Gastrocnemius medialis (tissue), 4 donors: ENCODE results near the gene MMP15.

Experiments
- CTCF ChIP-seq, 5 experiments: fragments of 450-650 bp in 3 of 5; fragments of 200-600 bp in 2 of 5; sonication (generic) in 2 of 5; IDR thresholded peaks in 4 of 5; conservative IDR thresholded peaks in 1 of 5; 1 replicate in 4 of 5; 2 replicates in 1 of 5; pipeline ENCODE4 v1.5.1; 2016 to 2019; ENCODE audit warnings: antibody characterized with exemption in 5 of 5, mild to moderate bottlenecking in 3 of 5, moderate library complexity in 3 of 5
- POLR2A ChIP-seq, 2 donors: fragments of 450-650 bp; IDR thresholded peaks; one replicate each; pipeline ENCODE4 v1.6.1; 2017; ENCODE audit warnings: antibody characterized with exemption in 2 of 2, mild to moderate bottlenecking in 2 of 2, moderate library complexity in 2 of 2

- TF ChIP-seq CTCF (IDR thresholded peaks at IDR 0.05 in 4 of 5, conservative IDR thresholded peaks at IDR 0.05 in 1 of 5) (no peak), POLR2A (IDR thresholded peaks at IDR 0.05) (no peak)
These were observed 62.5 kb downstream of the MMP15 start for GRCh38 chr16:58088091-58088490.
